Suprapubic skin (tissue), 4 donors: ENCODE measurements around the gene EXO1. TPM values are rescaled to one million over a fixed set of nuclear protein-coding genes. Genes with fewer than 3 reads are reported as not detected.

Experiments
- DNase-seq, 2 donors: peaks; one replicate each; pipeline ENCODE4 v3.0.0-alpha.2; 2019; ENCODE audit warnings: low spot score in 2 of 2
- H3K27ac ChIP-seq: fragments of 200-600 bp; sonication (generic); one replicate; pipeline ENCODE4 v1.5.1; 2019
- H3K27me3 ChIP-seq: fragments of 200-600 bp; sonication (generic); one replicate; pipeline ENCODE4 v1.5.1; 2019
- H3K36me3 ChIP-seq: fragments of 200-600 bp; sonication (generic); one replicate; pipeline ENCODE4 v1.5.1; 2019
- H3K4me1 ChIP-seq: fragments of 200-600 bp; sonication (generic); one replicate; pipeline ENCODE4 v1.5.1; 2019
- H3K4me3 ChIP-seq: fragments of 200-600 bp; sonication (generic); one replicate; pipeline ENCODE4 v1.5.1; 2019; ENCODE audit warnings: mild to moderate bottlenecking
- H3K9me3 ChIP-seq: fragments of 200-600 bp; sonication (generic); one replicate; pipeline ENCODE4 v1.5.1; 2019
- CTCF ChIP-seq, 2 donors: fragments of 200-600 bp in 1 of 2; fragments of 450-650 bp in 1 of 2; sonication (generic) in 1 of 2; IDR thresholded peaks; one replicate each; pipeline ENCODE4 v1.5.1; 2016 to 2019; ENCODE audit warnings: antibody characterized with exemption in 2 of 2, mild to moderate bottlenecking in 1 of 2, moderate library complexity in 1 of 2
- EP300 ChIP-seq: sonication (generic); formaldehyde crosslinking; IDR thresholded peaks from one replicate; pipeline ENCODE4 v1.6.1; 2017; ENCODE audit warnings: antibody characterized with exemption
- POLR2A ChIP-seq, 2 donors: fragments of 450-650 bp; IDR thresholded peaks; one replicate each; pipeline ENCODE4 v1.6.1; 2017; ENCODE audit warnings: antibody characterized with exemption in 2 of 2, mild to moderate bottlenecking in 2 of 2, moderate library complexity in 2 of 2
- POLR2AphosphoS5 ChIP-seq, 3 donors: sonication (generic); formaldehyde crosslinking; IDR thresholded peaks; one replicate each; pipeline ENCODE4 v1.6.1; 2017; ENCODE audit warnings: antibody characterized with exemption in 3 of 3
- WGBS: methylation state at CpG from one replicate; pipeline ENCODE4 v1.1.5; 2018; 5-methylcytosine and 5-hydroxymethylcytosine counted together
- total RNA-seq, 4 donors: library from RNA; depleted of rRNA; stranded (reverse); fragments of >200 nt; gene quantifications; one replicate each; pipeline ENCODE4 v1.1.0, GENCODE V29; 2016

The EXO1 gene
- total RNA-seq, 4 donors from 2014 or later, result 0.48 to 1.6 (median 0.94) TPM

- TF ChIP-seq CTCF (IDR thresholded peaks at IDR 0.05), result no peak
- TF ChIP-seq EP300, result no peak
- TF ChIP-seq POLR2A (IDR thresholded peaks at IDR 0.05), result no peak
- TF ChIP-seq POLR2AphosphoS5 (IDR thresholded peaks at IDR 0.05), result no peak
- Histone ChIP-seq H3K4me3 (no peak overlapping the region), H3K4me1 (no peaks in the 10 kb centered on the region), H3K36me3 (no peaks in the 10 kb centered on the region), H3K27me3 (no peaks in the 10 kb centered on the region), H3K9me3 (no peaks in the 10 kb centered on the region), H3K27ac (no peak overlapping the region)
- no peak for DNase-seq
- WGBS, result 62% methylated on average over 2 of the region's 2 CpGs
These were observed 39.7 kb upstream of the EXO1 start for GRCh38 chr1:241808265-241808664.

- Histone ChIP-seq H3K27me3 (no peaks in the 10 kb centered on the region), H3K27ac (no peak overlapping the region), H3K4me1 (no peaks in the 10 kb centered on the region), H3K4me3 (no peak overlapping the region), H3K36me3 (no peaks in the 10 kb centered on the region), H3K9me3 (no peaks in the 10 kb centered on the region)
- 77% methylated on average over 8 of the region's 8 CpGs for WGBS
- DNase-seq, result no peak
- TF ChIP-seq POLR2A (IDR thresholded peaks at IDR 0.05) (no peak), POLR2AphosphoS5 (IDR thresholded peaks at IDR 0.05) (no peak), EP300 (no peak), CTCF (IDR thresholded peaks at IDR 0.05) (no peak)
These were observed 37.1 kb upstream of the EXO1 start for GRCh38 chr1:241810769-241811405.

GRCh38 chr1:241813768-241814320, 34.2 kb upstream of the EXO1 start:
- DNase-seq, result no peak
- Histone ChIP-seq H3K9me3 (no peaks in the 10 kb centered on the region), H3K4me3 (no peak overlapping the region), H3K36me3 (no peaks in the 10 kb centered on the region), H3K27ac (no peak overlapping the region), H3K27me3 (no peaks in the 10 kb centered on the region), H3K4me1 (no peaks in the 10 kb centered on the region)
- TF ChIP-seq EP300 (no peak), CTCF (IDR thresholded peaks at IDR 0.05) (no peak)
- WGBS, result 86% methylated on average over 8 of the region's 8 CpGs

- H3K4me3 ChIP-seq, result no peak overlapping the region
- WGBS, result 91% methylated on average over 6 of the region's 6 CpGs
- TF ChIP-seq CTCF (IDR thresholded peaks at IDR 0.05) (no peak), POLR2AphosphoS5 (IDR thresholded peaks at IDR 0.05) (no peak), POLR2A (IDR thresholded peaks at IDR 0.05) (no peak), EP300 (no peak)
These were observed 32.0 kb upstream of the EXO1 start for GRCh38 chr1:241816008-241816407.

GRCh38 chr1:241817331-241817792, 30.6 kb upstream of the EXO1 start:
- no peak for DNase-seq
- H3K36me3 ChIP-seq, result no peaks in the 10 kb centered on the region
- H3K27me3 ChIP-seq, result no peaks in the 10 kb centered on the region
- WGBS, result 77% methylated on average over 1 of the region's 1 CpG
- H3K9me3 ChIP-seq, result no peaks in the 10 kb centered on the region
- no peak for TF ChIP-seq POLR2A (IDR thresholded peaks at IDR 0.05)
- TF ChIP-seq CTCF (IDR thresholded peaks at IDR 0.05), result no peak
- TF ChIP-seq EP300, result no peak
- TF ChIP-seq POLR2AphosphoS5 (IDR thresholded peaks at IDR 0.05), result no peak
- no peak overlapping the region for H3K27ac ChIP-seq
- no peaks in the 10 kb centered on the region for H3K4me1 ChIP-seq
- H3K4me3 ChIP-seq, result no peak overlapping the region

More at GRCh38 chr1:241816008-241816407, 32.0 kb upstream of the EXO1 start:
- H3K9me3 ChIP-seq, result no peaks in the 10 kb centered on the region
- no peaks in the 10 kb centered on the region for H3K4me1 ChIP-seq
- DNase-seq, result no peak
- H3K36me3 ChIP-seq, result no peaks in the 10 kb centered on the region
- H3K27me3 ChIP-seq, result no peaks in the 10 kb centered on the region
- H3K27ac ChIP-seq, result no peak overlapping the region
